ENCODE results near the gene POLK. TPM values are rescaled to one million over a fixed set of nuclear protein-coding genes. Genes with fewer than 3 reads are reported as not detected.

Gene POLK
- total RNA-seq, 1 donor from 2014 or later, result 22.4 TPM

DNA sequence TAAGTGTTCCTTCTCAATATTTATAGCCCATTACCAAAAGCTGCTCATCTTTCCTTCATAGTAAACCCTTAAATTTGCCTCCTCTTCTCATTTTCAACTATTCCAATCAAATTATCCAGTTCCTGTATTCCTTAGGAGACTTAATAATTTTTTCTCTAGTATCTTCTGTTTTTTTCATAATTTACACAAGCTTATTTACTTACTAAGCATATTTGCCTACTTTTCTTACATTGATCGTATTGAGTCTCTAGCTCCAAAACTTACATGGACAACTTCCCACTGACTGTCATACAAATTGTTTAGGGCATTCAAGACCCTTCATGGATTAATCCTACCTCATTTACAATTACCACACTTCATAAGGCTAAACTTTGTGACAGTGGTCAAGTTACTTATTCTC is 3.9 kb upstream of the POLK start:
- DNase-seq (ENCODE audit: low read depth) (no peak), FAIRE-seq (no peak)
- no peak for TF ChIP-seq CTCF (IDR thresholded peaks at IDR 0.05; ENCODE audit: insufficient read depth, low read length, severe bottlenecking)
- Histone ChIP-seq H3K36me3 (ENCODE audit: control insufficient read depth, insufficient read depth, low read length) (no peaks in the 10 kb centered on the region), H3K27me3 (ENCODE audit: control insufficient read depth, insufficient read depth, low read length) (no peaks in the 10 kb centered on the region), H3K4me3 (ENCODE audit: low read depth, low read length) (no peak overlapping the region)

DNA sequence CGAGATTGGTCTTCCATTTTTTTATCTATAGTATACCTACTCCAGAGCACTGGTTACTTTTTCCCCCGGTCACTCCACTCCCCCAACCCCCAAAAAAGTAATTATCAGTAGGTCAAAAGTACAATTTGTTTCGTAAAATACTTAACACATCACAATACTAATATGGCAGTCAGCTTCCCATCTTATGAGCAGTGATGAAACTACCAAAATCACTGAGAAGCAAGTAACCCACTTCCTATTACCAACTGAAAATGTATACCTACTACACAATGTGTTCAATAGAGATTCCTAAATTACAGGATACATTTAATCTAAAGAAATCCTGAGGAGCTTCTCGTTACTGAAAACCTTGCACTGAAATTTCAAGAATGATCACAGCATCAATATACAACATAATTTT is 2.1 kb upstream of the POLK start:
- FAIRE-seq, result no peak
- no peaks in the 10 kb centered on the region for H3K36me3 ChIP-seq (ENCODE audit: control insufficient read depth, insufficient read depth, low read length)
- H3K27me3 ChIP-seq (ENCODE audit: control insufficient read depth, insufficient read depth, low read length), result no peaks in the 10 kb centered on the region
- peak overlapping the region; percentile 75 for H3K4me3 ChIP-seq (ENCODE audit: low read depth, low read length)
- DNase-seq (ENCODE audit: low read depth), result no peak
- TF ChIP-seq CTCF (IDR thresholded peaks at IDR 0.05; ENCODE audit: insufficient read depth, low read length, severe bottlenecking), result no peak

- DNase-seq (ENCODE audit: low read depth) (peak; percentile 30), FAIRE-seq (no peak)
These were observed 1.7 kb upstream of the POLK start for GRCh38 chr5:75509956-75510355.

GRCh38 chr5:75510417-75510835 is 1.3 kb upstream of the POLK start:
- no peak for TF ChIP-seq CTCF (IDR thresholded peaks at IDR 0.05; ENCODE audit: insufficient read depth, low read length, severe bottlenecking)
- no peak for FAIRE-seq
- no peaks in the 10 kb centered on the region for H3K36me3 ChIP-seq (ENCODE audit: control insufficient read depth, insufficient read depth, low read length)
- H3K27me3 ChIP-seq (ENCODE audit: control insufficient read depth, insufficient read depth, low read length), result no peaks in the 10 kb centered on the region
- peak; percentile 35 for DNase-seq (ENCODE audit: low read depth)
- peak overlapping the region; percentile 75 for H3K4me3 ChIP-seq (ENCODE audit: low read depth, low read length)

More at GRCh38 chr5:75509956-75510355, 1.7 kb upstream of the POLK start:
- Histone ChIP-seq H3K36me3 (ENCODE audit: control insufficient read depth, insufficient read depth, low read length) (no peaks in the 10 kb centered on the region), H3K4me3 (ENCODE audit: low read depth, low read length) (peak overlapping the region; percentile 75), H3K27me3 (ENCODE audit: control insufficient read depth, insufficient read depth, low read length) (no peaks in the 10 kb centered on the region)
- TF ChIP-seq CTCF (IDR thresholded peaks at IDR 0.05; ENCODE audit: insufficient read depth, low read length, severe bottlenecking), result no peak

GRCh38 chr5:75510836-75511434 is 756 bp upstream of the POLK start:
- DNase-seq (ENCODE audit: low read depth) (no peak), FAIRE-seq (no peak)
- no peak for TF ChIP-seq CTCF (IDR thresholded peaks at IDR 0.05; ENCODE audit: insufficient read depth, low read length, severe bottlenecking)
- H3K4me3 ChIP-seq (ENCODE audit: low read depth, low read length), result peak overlapping the region; percentile 75
- no peaks in the 10 kb centered on the region for H3K27me3 ChIP-seq (ENCODE audit: control insufficient read depth, insufficient read depth, low read length)
- no peaks in the 10 kb centered on the region for H3K36me3 ChIP-seq (ENCODE audit: control insufficient read depth, insufficient read depth, low read length)
